Nucleus accumbens (tissue), 56 donors: ENCODE measurements around the gene SYNGR2.
"Not testable (repeated sequence)": the region's sequence is repeated elsewhere in the genome, so short reads cannot be mapped to it uniquely, and the experiment has no call there.

ENCODE experiments used
- DNase-seq, 56 donors: peaks; one replicate each; lab custom pipeline; 2025; lab: John Stamatoyannopoulos, UW

SYNGR2 gene

DNA sequence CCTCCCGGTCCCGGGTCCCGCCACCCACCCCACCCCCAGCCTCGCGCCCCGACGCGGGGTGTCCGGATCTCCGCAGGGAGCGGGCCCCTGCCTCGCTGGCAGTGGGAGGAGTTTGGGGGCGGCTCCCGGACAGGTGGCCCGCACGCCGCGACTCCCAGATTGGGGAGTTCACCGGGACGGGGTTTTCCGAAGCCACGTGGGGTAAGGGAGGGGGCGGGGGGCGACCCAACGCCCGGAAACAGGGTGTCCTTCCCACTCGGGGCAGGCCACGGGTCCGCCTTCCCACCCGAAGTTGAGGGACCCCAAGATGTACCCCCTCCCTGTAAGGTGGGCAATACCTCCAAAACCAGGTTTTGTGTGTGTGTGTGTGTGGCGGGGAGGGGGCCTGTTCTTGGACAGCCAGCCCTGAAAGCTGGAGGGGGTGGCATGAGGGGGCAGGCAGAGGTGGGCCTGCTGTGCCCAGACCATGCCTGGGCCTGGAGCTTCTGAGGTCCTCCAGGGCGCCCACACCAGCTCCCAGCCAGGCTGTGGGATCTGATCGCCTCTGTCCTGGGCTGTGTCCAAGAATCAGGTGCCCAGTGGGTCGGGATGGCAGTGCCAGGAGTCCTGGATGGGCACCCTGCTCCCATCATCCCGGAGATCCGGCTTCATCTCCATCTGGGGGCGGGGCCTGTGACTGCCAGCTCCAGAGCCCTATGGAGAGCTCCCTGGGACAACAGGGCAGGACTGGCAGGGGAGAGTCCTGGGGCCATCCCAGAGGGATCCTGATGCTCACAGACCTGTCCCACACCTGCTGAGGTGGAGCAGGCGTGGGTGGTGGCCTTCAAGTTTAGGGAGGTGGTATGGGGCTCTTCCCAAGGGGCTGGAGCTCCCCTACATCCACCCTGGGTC lies 767 bp downstream of the SYNGR2 start:
- DNase-seq, result peak in 45 of 56 donors; percentile 12 to 78 (median 38)

DNA sequence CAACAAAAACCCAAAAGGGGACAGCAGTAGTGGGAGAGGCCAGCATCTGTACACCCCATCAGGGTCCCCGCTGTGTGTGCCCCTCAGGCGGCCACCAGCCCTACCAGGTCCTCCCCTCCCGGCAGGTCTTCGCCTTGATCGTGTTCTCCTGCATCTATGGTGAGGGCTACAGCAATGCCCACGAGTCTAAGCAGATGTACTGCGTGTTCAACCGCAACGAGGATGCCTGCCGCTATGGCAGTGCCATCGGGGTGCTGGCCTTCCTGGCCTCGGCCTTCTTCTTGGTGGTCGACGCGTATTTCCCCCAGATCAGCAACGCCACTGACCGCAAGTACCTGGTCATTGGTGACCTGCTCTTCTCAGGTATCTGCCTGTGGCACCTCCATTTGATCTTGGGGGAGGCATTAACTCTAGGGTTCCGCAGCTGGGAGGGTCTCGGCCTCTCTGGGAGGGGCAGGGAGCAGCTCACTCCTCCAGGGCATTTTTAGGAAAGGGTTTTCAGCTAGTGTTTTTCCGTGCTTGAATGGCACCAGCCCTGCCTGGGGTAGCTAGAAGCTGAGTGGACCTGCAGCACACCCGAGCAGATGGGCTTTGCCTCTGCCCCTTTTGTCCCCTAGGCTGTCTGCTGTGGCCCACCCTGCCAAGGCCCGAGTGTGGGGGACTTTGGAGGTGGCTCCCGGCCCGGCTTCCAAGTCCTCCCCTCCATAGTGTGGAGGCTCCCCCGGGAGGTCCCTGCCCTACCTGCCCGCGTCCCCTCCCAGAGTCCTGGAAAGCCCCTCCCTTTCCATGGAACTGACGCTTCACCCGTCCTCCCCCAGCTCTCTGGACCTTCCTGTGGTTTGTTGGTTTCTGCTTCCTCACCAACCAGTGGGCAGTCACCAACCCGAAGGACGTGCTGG lies 2.6 kb downstream of the SYNGR2 start:
- DNase-seq, result peak in 1 of 56 donors; percentile 19

DNA sequence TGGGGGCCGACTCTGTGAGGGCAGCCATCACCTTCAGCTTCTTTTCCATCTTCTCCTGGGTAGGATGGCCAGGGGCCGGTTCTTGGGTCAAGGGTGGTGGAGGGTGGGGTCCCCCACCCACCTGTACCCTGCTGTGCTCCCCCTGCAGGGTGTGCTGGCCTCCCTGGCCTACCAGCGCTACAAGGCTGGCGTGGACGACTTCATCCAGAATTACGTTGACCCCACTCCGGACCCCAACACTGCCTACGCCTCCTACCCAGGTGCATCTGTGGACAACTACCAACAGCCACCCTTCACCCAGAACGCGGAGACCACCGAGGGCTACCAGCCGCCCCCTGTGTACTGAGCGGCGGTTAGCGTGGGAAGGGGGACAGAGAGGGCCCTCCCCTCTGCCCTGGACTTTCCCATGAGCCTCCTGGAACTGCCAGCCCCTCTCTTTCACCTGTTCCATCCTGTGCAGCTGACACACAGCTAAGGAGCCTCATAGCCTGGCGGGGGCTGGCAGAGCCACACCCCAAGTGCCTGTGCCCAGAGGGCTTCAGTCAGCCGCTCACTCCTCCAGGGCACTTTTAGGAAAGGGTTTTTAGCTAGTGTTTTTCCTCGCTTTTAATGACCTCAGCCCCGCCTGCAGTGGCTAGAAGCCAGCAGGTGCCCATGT lies 3.3 kb downstream of the SYNGR2 start:
- DNase-seq, result not testable (repeated sequence)

DNA sequence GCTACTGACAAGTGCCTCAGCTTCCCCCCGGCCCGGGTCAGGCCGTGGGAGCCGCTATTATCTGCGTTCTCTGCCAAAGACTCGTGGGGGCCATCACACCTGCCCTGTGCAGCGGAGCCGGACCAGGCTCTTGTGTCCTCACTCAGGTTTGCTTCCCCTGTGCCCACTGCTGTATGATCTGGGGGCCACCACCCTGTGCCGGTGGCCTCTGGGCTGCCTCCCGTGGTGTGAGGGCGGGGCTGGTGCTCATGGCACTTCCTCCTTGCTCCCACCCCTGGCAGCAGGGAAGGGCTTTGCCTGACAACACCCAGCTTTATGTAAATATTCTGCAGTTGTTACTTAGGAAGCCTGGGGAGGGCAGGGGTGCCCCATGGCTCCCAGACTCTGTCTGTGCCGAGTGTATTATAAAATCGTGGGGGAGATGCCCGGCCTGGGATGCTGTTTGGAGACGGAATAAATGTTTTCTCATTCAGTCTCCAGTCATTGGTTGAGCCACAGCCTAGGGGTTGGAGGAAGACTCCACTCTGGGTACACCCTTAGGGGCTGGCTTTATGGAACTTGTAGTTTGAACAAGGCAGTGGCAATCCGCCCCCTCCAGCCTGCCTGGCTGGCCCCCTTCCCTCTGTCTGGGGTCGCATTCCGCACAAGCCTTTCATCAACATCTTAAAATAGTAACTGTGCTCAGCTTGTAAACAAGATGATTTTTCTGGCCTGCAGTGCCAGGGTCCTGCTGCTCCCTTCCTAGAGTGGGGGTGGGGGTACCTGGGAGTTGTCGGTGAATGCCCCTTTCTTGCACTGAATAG lies 4.1 kb downstream of the SYNGR2 start:
- DNase-seq, result peak in 7 of 56 donors; percentile 12 to 46 (median 29)

DNA sequence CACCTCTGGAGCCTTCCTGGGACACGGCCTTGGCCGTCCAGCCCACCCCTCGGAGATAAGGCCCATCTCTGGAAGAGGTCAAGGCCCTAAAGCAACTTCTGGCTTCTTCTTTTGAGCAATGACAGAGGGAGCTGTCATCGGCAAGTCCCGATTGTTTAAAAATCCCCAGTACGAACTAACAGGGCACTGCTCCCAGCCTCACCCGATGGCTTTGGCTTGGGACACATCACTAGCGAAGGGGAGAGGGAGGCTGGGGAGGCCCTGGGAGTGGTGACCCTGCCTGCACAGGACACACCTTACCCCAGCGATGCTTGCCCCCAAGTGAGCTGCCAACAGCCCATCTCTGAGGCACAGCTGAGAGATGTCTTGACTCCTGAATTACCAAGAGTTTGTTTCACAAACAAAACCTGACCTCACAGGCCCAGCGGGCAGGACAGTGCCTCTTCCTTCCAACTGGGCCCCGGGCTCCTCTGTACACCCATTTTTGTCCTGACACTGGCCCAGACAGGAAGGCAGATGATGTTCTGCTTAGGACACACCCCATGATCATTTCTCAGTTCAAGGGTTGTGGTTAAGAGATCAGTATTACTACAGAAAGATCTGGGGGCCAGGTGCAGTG lies 4.8 kb downstream of the SYNGR2 start:
- no peak for DNase-seq

DNA sequence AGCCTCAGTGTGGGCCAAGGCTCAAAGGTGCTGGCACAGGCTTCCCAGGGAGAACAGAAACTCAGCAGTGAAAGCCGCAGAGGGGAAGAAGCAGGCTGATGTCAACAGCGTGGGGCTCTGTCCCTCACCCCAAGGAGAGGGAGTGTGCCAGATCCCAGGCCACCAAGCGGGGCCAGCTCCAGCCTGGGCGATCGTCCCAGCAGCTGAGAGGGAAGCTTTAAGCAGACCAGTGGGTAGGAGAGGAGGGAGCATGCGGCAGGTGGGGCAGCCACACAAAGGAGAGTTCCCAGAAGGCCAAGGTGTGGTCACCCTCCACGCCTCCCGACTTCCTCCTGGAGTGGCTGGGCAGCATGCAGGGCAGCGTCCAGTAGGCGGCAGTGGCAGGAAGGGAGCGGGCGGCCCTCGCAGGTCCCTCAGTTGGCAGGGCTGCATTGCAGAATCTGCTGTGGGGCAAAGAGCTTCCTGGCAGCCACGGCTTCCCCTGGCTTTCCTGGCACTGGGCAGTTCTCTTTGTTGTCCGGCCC lies 6.0 kb downstream of the SYNGR2 start:
- peak in 55 of 56 donors; percentile 43 to 94 (median 78) for DNase-seq

DNA sequence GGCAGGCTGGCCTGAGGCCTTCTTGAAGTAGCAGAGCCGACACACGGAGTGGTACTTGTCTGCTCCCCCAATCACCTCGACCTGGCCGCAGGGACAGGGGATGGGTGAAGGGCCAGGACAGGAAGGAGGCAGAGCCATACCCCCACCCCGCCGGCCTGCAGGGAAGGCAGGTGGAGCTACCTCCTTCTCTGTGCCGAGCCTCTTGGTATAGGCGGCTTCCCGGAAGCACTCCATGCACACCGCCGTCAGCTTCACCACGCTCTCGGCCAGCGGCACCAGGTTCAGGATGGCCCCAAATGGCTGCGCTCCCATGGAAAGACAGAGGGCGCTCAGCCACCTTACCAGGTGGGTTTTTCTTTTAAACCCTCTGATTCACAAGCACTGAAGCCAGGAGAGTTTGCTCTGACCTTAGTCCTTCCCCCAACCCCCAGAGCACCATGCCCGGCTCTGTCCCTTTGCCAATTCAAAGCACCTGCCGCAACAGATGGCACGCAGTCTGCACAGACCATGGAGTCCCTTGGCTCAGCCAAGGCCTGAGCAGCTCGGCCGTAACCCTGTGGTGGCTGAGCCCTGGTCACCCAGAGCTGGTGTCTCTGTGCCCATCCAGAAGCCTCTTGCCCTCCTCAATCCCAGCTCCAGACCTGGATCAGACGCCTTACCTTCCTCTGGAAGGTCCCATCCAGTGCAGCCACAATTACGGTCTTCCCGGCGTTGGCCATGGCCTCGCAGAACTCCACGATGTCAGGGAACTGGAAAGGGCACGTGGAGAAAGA lies 6.7 kb downstream of the SYNGR2 start:
- peak in 1 of 56 donors; percentile 48 for DNase-seq

DNA sequence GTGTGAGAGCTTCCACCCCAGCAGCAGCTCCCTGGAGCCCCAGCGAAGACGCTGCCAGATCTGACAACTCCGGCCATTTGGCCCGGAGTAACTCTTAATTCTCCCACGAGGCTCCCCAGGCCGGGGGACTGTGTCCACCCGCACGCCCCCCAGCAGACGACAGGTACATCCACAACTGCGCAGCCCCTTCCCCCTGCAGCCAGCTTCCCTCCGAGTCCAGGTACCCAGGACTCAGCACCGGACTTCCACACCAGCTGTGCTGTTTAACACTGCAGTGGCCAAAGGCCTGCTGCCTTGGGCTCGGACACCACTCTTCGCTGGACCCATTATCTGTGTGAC lies 7.2 kb downstream of the SYNGR2 start:
- DNase-seq, result no peak

DNA sequence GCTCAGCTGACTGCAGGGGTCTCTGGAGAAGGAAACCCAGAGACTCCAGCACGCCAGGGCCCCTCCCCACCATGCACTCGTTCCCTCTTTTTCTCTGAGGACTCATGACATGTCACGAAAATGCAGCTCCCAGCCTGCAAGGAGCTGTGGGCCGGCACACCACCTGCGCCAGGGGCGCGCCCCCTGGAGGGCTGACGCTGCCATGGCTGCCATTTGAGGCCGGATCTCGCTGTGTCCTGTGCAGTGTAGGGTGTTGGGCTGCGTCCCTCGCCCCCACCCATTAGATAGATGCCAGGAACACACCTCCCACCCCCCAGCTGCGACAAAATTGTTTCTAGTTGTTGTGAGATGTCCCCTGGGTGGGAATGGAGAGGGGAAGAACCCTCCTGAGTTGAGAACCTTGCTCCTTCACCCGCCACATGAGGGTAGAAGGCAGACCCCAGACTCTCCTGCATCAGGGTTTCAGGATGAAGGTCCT lies 8.2 kb downstream of the SYNGR2 start:
- DNase-seq, result peak in 45 of 56 donors; percentile 13 to 78 (median 39)

DNA sequence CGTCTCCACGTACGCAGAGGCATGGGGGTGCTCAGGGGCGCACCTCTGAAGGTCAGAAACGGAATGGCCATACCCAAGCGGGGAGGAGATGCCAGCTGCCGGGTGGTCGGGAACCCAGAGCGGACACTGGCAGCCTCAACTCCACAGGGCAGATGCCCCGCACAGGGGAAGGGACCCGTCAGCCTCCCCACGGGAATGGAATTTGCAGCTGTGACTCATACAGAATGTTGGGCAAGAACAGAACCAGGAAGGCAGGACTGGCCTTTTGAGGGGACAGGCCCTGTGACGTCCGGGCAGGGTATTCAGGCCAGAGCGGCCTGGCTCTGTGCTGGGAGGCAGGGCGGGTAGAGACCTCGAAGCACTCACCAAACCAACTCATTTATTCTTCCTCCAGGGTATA lies 11.0 kb downstream of the SYNGR2 start:
- no peak for DNase-seq

DNA sequence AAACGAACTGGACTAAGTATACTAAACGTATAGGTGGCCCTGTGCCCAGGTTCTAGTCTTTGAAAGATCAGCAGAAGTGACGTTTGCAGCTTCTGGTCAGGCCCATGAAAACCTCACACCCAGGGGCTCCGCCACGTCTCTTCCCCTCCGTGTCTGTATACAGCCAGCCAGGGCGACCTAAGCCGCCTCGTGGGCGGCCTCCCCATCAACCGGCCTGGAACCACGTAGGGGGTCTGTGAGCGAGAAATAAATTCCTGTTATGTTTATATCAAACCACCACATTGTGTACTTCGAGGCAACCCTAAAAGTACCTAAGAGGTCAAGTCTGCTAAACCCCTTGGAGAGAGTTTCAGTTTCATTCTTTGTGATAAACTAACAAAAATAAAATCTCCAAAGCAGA lies 11.7 kb downstream of the SYNGR2 start:
- no peak for DNase-seq

DNA sequence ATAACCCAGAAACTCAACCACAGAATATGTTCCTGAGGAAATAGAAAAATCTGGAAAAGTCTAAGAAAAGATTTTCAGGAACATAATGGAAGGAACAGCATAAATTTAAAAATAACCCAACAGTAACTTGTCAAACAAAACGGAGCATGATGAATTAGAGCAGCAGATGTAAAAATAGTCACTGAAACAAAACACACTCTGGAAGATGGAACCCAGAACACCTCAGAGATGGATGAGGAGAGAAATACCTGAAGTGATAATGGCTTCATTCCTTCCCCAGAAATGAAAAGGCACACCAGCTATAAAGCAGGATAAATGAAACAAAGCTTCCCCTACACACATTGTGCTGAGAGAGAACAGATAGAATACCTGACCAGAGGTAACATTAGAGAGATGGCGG lies 12.1 kb downstream of the SYNGR2 start:
- DNase-seq, result no peak

DNA sequence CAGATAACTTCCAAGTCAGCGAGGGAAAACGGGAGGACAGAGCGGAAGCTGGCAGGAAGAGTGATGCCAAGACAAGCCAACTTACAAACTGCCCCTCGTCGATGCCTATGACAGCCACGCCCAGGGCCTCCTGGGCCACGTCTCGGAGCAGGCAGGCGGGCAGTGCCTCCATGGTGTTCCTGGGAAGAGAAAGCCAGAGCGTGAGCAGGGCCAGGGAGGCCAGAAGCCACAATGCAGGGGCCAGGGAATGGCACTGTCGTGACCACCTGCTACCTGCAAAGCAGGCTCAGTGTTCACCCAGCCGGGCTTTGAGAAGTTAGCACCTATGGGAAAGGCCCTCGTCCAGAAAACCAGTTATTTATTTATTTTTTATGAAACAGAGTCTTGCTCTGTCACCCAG lies 14.1 kb downstream of the SYNGR2 start:
- no peak for DNase-seq

DNA sequence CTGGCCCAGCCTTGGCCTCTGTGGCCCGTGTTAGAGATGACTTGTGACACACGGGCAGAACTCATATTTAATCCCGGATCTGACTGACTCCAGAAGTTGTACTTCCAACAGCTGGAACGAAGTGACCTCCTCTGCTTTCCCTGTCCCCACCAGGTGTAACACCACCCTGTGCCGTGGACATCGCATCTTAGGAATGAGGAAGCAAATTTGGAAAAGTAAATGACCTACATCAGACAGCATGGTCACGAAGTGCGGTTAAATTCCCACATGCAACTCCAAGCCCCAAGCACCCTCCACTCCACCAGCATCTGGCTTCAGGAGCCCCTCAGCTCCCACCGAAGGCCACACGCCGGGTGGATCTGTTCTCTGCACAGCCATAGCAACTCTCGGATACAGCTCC lies 15.5 kb downstream of the SYNGR2 start:
- no peak for DNase-seq

DNA sequence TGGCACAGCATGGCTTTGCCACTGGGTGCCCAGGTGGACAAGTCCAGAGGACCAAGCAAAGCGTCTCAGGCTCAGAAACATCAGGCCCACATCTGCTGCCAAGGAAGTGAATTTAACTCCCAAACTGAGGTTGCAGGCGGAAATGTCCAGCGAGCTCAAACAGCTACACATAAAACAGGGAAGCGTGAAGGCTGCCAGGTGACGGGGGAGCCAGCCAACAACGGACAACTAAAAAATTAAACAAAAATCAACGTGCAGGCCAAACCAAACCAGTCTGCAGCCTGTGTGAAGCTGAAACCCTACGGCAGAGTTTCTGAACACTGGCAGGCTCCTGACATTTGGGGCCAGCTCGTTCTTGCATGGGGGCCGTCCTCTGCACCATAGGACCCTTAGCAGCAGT lies 16.0 kb downstream of the SYNGR2 start:
- no peak for DNase-seq

DNA sequence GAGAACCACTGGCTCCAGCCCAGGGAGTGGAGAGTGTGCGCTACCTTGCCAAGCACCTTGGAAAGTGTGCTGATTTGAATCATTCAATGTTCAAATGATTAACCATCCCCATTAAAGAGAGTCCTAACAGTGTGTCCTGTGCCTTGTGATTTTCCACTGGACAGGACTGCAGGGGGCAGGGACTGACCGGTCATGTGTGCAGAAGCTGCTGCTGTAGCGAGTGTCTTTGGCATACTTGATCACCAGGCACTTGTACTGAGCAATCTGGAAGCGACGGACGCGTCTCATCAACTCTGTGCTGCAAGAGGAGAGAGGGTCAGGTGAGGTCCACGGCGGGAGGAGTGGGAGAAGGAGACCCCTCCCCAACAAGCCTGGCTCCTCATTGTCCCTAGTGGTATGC lies 16.5 kb downstream of the SYNGR2 start:
- DNase-seq, result peak in 1 of 56 donors; percentile 3

DNA sequence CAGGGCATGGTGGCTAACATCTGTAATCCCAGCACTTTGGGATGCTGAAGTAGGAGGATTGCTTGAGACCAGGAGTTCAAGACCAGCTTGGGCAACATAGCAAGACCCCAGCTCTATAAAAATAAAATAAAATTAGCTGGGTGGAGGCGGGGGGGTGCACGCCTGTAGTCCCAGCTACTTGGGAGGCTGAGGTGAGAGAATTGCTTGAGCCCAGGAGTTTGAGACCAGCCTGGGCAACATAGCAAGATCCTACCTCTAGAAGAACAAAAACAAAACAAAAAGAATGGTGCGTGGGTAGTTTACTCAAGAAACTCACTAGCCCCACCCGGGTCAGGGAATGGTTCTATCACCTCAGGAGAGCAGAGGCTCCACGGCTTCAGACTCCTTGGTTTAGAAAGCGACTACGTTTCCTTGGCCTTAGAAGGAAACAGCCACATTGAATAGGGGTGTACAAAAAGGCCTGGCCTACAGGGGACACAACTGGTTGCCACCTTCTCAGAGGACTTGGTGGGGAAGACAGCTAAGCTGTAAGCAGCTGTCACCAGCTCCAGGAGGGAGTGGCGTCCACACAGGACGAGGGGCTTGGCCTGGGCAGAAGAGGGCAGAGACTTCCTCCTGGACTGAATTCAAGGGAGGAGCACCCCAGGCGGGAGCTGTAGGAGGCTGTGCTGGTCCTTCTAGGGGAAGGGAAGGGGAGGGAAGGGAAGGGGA lies 17.8 kb downstream of the SYNGR2 start:
- DNase-seq, result peak in 1 of 56 donors; percentile 5
